22Rv1 (cell line): ENCODE measurements around the gene PLTP.

Experiments used
- H3K27ac ChIP-seq: fragments of 450-650 bp; 2 replicates; pipeline ENCODE4 v1.5.1; 2017
- CTCF ChIP-seq: fragments of 450-650 bp; IDR thresholded peaks from 2 replicates; pipeline ENCODE4 v1.5.1; 2017; ENCODE audit warnings: mild to moderate bottlenecking
- ZFX ChIP-seq: fragments of 450-650 bp; IDR thresholded peaks from 2 replicates; pipeline ENCODE4 v1.6.1; 2017; ENCODE audit warnings: antibody characterized with exemption, borderline replicate concordance

Gene PLTP

GRCh38 chr20:45927071-45927878 lies 15.3 kb upstream of the PLTP start:
- TF ChIP-seq CTCF = no peak
- no peak for TF ChIP-seq ZFX
- no peak overlapping the region for H3K27ac ChIP-seq

GRCh38 chr20:45926731-45927070 lies 14.7 kb upstream of the PLTP start:
- H3K27ac ChIP-seq = no peak overlapping the region
- TF ChIP-seq ZFX (no peak), CTCF (no peak)

GRCh38 chr20:45925821-45926506 lies 14.0 kb upstream of the PLTP start:
- no peak overlapping the region for H3K27ac ChIP-seq
- TF ChIP-seq CTCF (no peak), ZFX (no peak)

- H3K27ac ChIP-seq = no peak overlapping the region
- no peak for TF ChIP-seq ZFX
Observed at GRCh38 chr20:45924391-45925261, 12.7 kb upstream of the PLTP start.

GRCh38 chr20:45921337-45922189 lies 9.6 kb upstream of the PLTP start:
- no peak overlapping the region for H3K27ac ChIP-seq
- TF ChIP-seq ZFX (no peak), CTCF (no peak)

GRCh38 chr20:45920462-45921336 lies 8.7 kb upstream of the PLTP start:
- TF ChIP-seq ZFX (no peak), CTCF (no peak)
- H3K27ac ChIP-seq = no peak overlapping the region
